ENCODE results near the gene TNPO2.
"Not testable (repeated sequence)": the region's sequence is repeated elsewhere in the genome, so short reads cannot be mapped to it uniquely, and the experiment has no call there.

The TNPO2 gene

GRCh38 chr19:12736995-12737834 is 13.5 kb upstream of the TNPO2 start, which contains the start of gene GET3:
Gene GET3, plus strand, starts transcription at chr19:12737497. Its CDS starts 9 bp downstream, at chr19:12737506.
- peak; percentile 50 to 67 (median 56) for DNase-seq

DNA sequence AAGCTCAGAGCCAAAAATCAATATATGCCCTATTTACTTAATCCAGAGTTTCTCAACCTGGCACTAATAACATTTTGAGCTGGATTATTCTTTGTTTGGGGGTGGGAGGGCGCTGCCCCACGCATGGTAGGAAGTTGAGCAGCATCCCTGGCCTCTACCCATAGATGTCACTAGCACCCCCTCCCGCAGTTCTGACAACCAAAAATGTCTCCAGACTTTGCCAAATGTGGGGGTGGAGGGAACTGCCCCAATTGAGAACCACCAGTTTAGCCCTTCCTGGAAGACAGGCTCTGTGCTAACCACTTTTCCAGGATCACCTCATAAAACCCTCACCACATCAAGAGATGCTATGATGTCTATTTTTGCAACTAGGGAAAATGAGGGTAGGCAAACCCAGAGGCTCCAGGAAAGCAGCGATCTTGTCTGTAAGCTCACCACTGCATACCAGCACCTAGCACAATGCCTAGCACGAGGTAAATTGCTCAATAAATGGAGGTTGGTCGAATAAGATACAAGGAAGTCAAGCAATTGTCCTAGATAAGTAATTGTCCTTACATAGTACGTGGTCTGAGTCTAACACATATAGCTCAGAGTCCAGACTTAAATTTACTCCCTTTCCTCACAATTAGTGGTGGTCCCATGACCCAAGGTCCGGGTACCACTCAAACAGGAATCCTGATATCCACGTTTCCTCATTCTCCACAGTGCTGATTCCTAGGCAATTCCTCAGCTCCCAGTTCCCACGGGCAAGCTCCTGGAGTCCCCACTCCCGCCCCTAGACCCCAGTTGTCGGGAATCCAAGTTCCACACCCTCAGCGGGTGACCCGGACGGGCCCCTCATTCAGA is 9.9 kb upstream of the TNPO2 start:
- peak in 1 of 4 experiments; percentile 18 for DNase-seq

- no peak for DNase-seq
These were observed 7.6 kb upstream of the TNPO2 start for GRCh38 chr19:12731337-12731736.

GRCh38 chr19:12730064-12730463 is 6.3 kb upstream of the TNPO2 start:
- DNase-seq = no peak

DNA sequence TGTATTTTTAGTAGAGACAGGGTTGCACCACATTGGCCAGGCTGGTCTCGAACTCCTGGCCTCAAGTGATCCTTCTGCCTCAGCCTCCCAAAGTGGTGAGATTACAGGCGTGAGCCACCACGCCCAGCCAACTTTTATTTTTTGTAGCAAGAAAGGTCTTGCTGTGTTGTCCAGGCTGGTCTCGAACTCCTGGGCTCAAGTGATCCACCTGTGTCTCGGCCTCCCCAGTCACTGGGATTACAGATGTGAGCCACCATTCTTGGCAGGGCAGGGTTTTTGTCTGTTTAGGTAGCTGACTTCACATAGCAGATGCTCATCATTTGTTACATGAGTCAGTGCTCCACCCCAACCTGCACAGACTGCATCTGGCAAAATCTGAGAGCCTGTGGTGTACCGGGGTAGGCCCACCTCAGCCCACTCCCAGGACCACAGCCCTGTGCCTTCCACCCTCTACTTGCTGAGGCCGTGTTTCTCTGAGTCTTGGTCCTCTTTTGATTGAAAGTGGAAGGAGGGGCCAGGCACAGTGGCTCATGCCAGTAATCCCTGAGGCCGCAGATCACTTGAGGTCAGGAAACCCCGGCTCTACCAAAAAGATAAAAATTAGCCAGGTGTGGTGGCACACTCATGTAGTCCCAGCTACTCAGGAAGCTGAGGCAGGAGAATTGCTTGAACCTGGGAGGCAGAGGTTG is 4.2 kb upstream of the TNPO2 start:
- DNase-seq = no peak

- DNase-seq = no peak
These were observed 3.2 kb upstream of the TNPO2 start for GRCh38 chr19:12726988-12727316.

GRCh38 chr19:12725612-12726011 is 1.9 kb upstream of the TNPO2 start:
- not testable (repeated sequence) for DNase-seq

DNA sequence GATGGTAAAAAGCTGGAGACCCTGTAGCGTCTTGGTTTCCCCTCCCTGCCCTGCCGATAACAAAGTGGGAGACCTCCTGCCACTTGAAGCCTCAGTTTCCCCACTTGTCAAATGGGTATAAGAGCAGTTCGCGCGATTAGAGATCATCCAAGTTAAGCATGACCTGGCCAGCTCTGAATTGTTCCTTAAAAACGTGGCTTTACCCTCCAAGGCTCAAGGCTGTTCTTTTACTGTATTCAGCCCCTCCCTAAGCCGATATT is 421 bp downstream of the TNPO2 start:
- DNase-seq = no peak

GRCh38 chr19:12722566-12723380 is 959 bp downstream of the TNPO2 start:
- peak; percentile 73 to 85 (median 84) for DNase-seq

- DNase-seq = peak in 2 of 4 experiments; percentile 20 to 29
These were observed 1.8 kb downstream of the TNPO2 start for GRCh38 chr19:12721656-12722565.

GRCh38 chr19:12720851-12721655 is 2.7 kb downstream of the TNPO2 start:
- no peak for DNase-seq

- no peak for DNase-seq
These were observed 3.4 kb downstream of the TNPO2 start for GRCh38 chr19:12720296-12720695.

DNA sequence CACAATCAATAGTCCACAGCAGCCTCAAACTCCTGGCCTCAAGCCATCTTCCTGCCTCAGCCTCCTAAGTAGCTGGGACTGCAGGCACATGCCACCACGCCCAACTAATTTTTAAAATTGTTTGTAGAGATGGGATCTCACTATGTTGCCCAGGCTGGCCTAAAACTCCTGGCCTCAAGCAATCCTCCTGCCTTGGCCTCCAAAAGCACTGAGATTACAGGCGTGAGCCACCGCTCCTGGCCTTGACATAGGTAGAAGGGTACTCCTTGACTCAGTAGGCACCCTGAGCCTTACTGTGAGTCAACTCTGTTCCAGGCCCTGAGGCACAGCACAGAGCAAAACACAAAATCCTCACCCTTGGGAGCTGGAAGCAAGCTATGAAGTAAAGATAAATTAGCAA is 7.8 kb downstream of the TNPO2 start:
- DNase-seq = no peak

- DNase-seq = no peak
These were observed 8.6 kb downstream of the TNPO2 start for GRCh38 chr19:12715102-12715501.

- DNase-seq = not testable (repeated sequence)
These were observed 10.4 kb downstream of the TNPO2 start for GRCh38 chr19:12713304-12713703.

GRCh38 chr19:12712077-12712476 is 11.7 kb downstream of the TNPO2 start:
- DNase-seq = not testable (repeated sequence)

GRCh38 chr19:12711187-12711586 is 12.5 kb downstream of the TNPO2 start:
- DNase-seq = no peak

DNA sequence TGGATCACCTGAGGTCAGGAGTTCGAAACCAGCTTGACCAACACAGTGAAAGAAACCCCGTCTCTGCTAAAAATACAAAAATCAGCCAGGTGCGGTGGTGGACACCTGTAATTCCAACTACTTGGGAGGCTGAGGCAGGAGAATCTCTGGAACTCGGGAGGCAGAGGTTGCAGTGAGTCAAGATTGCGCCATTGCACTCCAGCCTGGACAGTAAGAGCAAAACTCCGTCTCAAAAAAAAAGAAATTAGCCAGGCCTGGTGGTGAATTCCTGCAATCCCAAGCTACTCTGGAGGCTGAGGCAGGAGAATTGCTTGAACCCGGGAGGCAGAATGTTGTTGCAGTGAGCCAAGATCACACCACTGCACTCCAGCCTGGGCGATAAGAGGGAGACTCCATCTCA is 15.1 kb downstream of the TNPO2 start:
- DNase-seq = no peak

DNA sequence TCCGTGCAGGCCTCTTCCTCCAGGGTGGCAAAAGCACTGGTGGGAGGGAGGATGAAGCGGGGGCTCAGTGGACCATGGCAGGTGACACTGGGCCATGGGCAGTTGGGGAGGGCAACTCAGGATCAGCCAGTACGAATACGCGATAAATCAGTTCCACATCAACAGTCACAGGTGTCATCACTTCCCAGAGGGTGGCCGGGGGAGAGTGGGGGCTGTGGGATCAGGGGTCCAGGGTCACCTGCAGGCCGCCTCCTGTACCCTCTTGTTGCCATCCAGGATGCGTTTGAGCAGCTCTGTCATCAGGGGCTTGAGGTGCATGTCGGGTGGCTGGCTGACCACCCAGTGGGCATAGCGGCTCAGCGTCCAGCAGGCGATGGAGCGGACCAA is 17.4 kb downstream of the TNPO2 start:
- DNase-seq = no peak

- DNase-seq = no peak
These were observed 17.9 kb downstream of the TNPO2 start for GRCh38 chr19:12705654-12706331.
